Mucosa of descending colon (tissue), 3 donors: ENCODE data around the gene ZBTB7C. TPM values are rescaled to one million over a fixed set of nuclear protein-coding genes. Genes with fewer than 3 reads are reported as not detected.

ENCODE experiments used
- ATAC-seq: fragments of 200-7000 bp; cut with Tn5 transposase; one replicate; pipeline ENCODE4 v1.9.1; 2020; ENCODE audit warnings: mild to moderate bottlenecking, moderate library complexity
- DNase-seq, 3 donors: peaks; one replicate each; pipeline ENCODE4 v3.0.0-alpha.2; 2020
- H3K36me3 ChIP-seq: fragments of 200-600 bp; one replicate; pipeline ENCODE4 v1.8.0; 2021; ENCODE audit warnings: low read depth, mild to moderate bottlenecking
- H3K4me1 ChIP-seq: fragments of 200-600 bp; one replicate; pipeline ENCODE4 v1.8.0; 2021; ENCODE audit warnings: low read depth, mild to moderate bottlenecking
- H3K4me3 ChIP-seq: fragments of 200-600 bp; one replicate; pipeline ENCODE4 v1.8.0; 2021; ENCODE audit warnings: mild to moderate bottlenecking
- H3K9me3 ChIP-seq: fragments of 200-600 bp; one replicate; pipeline ENCODE4 v1.8.0; 2021; ENCODE audit warnings: mild to moderate bottlenecking
- CTCF ChIP-seq: fragments of 200-600 bp; IDR thresholded peaks from one replicate; pipeline ENCODE4 v1.8.0; 2022; ENCODE audit warnings: antibody characterized with exemption, mild to moderate bottlenecking
- intact Hi-C, 2 donors: fragments of 100-400 bp; cut with DNase I in 1 of 2; cut with micrococcal nuclease in 1 of 2; formaldehyde crosslinking; loops; one replicate each; pipeline versions ENCODE4 v1.11.0 to v1.11.1; 2022; cut with DNase I, micrococcal nuclease
- total RNA-seq, 3 donors: library from RNA; stranded (reverse); fragmentation: NEBNext Ultra II Directional in 2 of 3; extraction: Animal tissue kit (Norgen Biotek cat#: 25700) in 2 of 3; gene quantifications; one replicate each; pipeline versions ENCODE4 v1.2.1 to v1.2.4, GENCODE V29; 2021 to 2023
- donor health status: DM: no; HTN: no; CAD: no; lungs with moderate emphysema.
- donor health status: DM: no; HTN: no; CAD: no.
- donor health status: DM: no; HTN: yes; CAD: no.

ZBTB7C gene
- total RNA-seq, 3 donors from 2014 or later, result 20.8 to 56.6 (median 38.2) TPM

- DNase-seq (peak; percentile 62 to 77 (median 75)), ATAC-seq (peak; percentile 88)
- Histone ChIP-seq H3K4me3 (no peak overlapping the region), H3K4me1 (peaks cover 8% of the 10 kb centered on the region), H3K36me3 (no peaks in the 10 kb centered on the region), H3K9me3 (no peaks in the 10 kb centered on the region)
- no peak for TF ChIP-seq CTCF
- intact Hi-C loops, result loop anchor here in 1 of 2 donors (10.0 kb wide), 1 partner anchor 81 kb away; no protein-coding TSS in a partner anchor
Measured at GRCh38 chr18:48053881-48054816, 355.0 kb downstream of the ZBTB7C start.

GRCh38 chr18:48052842-48053241 is 356.3 kb downstream of the ZBTB7C start:
- DNase-seq (no peak), ATAC-seq (no peak)
- no peak for TF ChIP-seq CTCF
- intact Hi-C loops, result loop anchor here in 1 of 2 donors (10.0 kb wide), 1 partner anchor 82 kb away; no protein-coding TSS in a partner anchor
- no peaks in the 10 kb centered on the region for H3K9me3 ChIP-seq
- H3K36me3 ChIP-seq, result no peaks in the 10 kb centered on the region
- no peak overlapping the region for H3K4me3 ChIP-seq
- peaks cover 8% of the 10 kb centered on the region for H3K4me1 ChIP-seq

GRCh38 chr18:48051945-48052840 is 357.0 kb downstream of the ZBTB7C start:
- H3K4me3 ChIP-seq, result no peak overlapping the region
- intact Hi-C loops, result loop anchor here in 1 of 2 donors (10.0 kb wide), 1 partner anchor 83 kb away; no protein-coding TSS in a partner anchor
- H3K4me1 ChIP-seq, result peaks cover 8% of the 10 kb centered on the region
- no peaks in the 10 kb centered on the region for H3K36me3 ChIP-seq
- no peaks in the 10 kb centered on the region for H3K9me3 ChIP-seq
- TF ChIP-seq CTCF, result no peak
- DNase-seq (no peak), ATAC-seq (no peak)

GRCh38 chr18:48050176-48050575 is 359.0 kb downstream of the ZBTB7C start:
- H3K9me3 ChIP-seq, result no peaks in the 10 kb centered on the region
- no peak overlapping the region for H3K4me3 ChIP-seq
- intact Hi-C loops, result loop anchor here in 1 of 2 donors (10.0 kb wide), 1 partner anchor 85 kb away; no protein-coding TSS in a partner anchor
- peak; percentile 57 for ATAC-seq
- no peak for TF ChIP-seq CTCF
- peaks cover 8% of the 10 kb centered on the region for H3K4me1 ChIP-seq
- peak; percentile 49 to 70 (median 65) for DNase-seq
- H3K36me3 ChIP-seq, result no peaks in the 10 kb centered on the region

- DNase-seq (peak in 1 of 3 donors; percentile 41), ATAC-seq (peak; percentile 41)
- H3K36me3 ChIP-seq, result no peaks in the 10 kb centered on the region
- H3K9me3 ChIP-seq, result no peaks in the 10 kb centered on the region
- no peak for TF ChIP-seq CTCF
- no peak overlapping the region for H3K4me3 ChIP-seq
- intact Hi-C loops, result loop anchor here in 1 of 2 donors (10.0 kb wide), 1 partner anchor 85 kb away; no protein-coding TSS in a partner anchor
- peaks cover 7% of the 10 kb centered on the region for H3K4me1 ChIP-seq
Measured at GRCh38 chr18:48049757-48050156, 359.4 kb downstream of the ZBTB7C start.
